GM18511 (cell line): ENCODE measurements around the gene TEKT5.

ENCODE experiments used
- ATAC-seq: cut with Tn5 transposase; IDR thresholded peaks from one replicate; pipeline ENCODE4 v1.9.1; 2021; ENCODE audit warnings: mild to moderate bottlenecking, moderate library complexity; ENCODE audit not compliant: unreplicated experiment

The TEKT5 gene

GRCh38 chr16:10612649-10613179 is 82.0 kb downstream of the TEKT5 start:
- ATAC-seq, result no peak

GRCh38 chr16:10611825-10612342 is 82.8 kb downstream of the TEKT5 start:
- ATAC-seq, result no peak

- ATAC-seq, result no peak
These were observed 84.1 kb downstream of the TEKT5 start for GRCh38 chr16:10610499-10611184.

- ATAC-seq, result no peak
These were observed 85.3 kb downstream of the TEKT5 start for GRCh38 chr16:10609402-10609774.

GRCh38 chr16:10608687-10609401 is 85.9 kb downstream of the TEKT5 start:
- no peak for ATAC-seq

GRCh38 chr16:10607157-10607556 is 87.6 kb downstream of the TEKT5 start:
- no peak for ATAC-seq

GRCh38 chr16:10606607-10607006 is 88.1 kb downstream of the TEKT5 start:
- no peak for ATAC-seq

- ATAC-seq, result no peak
These were observed 89.1 kb downstream of the TEKT5 start for GRCh38 chr16:10605636-10606035.

- ATAC-seq, result no peak
These were observed 93.0 kb downstream of the TEKT5 start for GRCh38 chr16:10601444-10602408.

- no peak for ATAC-seq
These were observed 93.8 kb downstream of the TEKT5 start for GRCh38 chr16:10600782-10601443.

- no peak for ATAC-seq
These were observed 95.1 kb downstream of the TEKT5 start for GRCh38 chr16:10599626-10600025.

GRCh38 chr16:10598157-10598556 is 96.6 kb downstream of the TEKT5 start:
- ATAC-seq, result no peak

- no peak for ATAC-seq
These were observed 97.5 kb downstream of the TEKT5 start for GRCh38 chr16:10597187-10597601.

GRCh38 chr16:10594312-10594950 is 100.3 kb downstream of the TEKT5 start:
- ATAC-seq, result no peak

GRCh38 chr16:10592611-10593010 is 102.1 kb downstream of the TEKT5 start:
- no peak for ATAC-seq

- ATAC-seq, result no peak
These were observed 104.4 kb downstream of the TEKT5 start for GRCh38 chr16:10590342-10590741.

GRCh38 chr16:10589109-10589508 is 105.6 kb downstream of the TEKT5 start:
- no peak for ATAC-seq

- ATAC-seq, result no peak
These were observed 107.1 kb downstream of the TEKT5 start for GRCh38 chr16:10587622-10588021.

- ATAC-seq, result no peak
These were observed 109.7 kb downstream of the TEKT5 start for GRCh38 chr16:10584981-10585438.

GRCh38 chr16:10583269-10583668 is 111.5 kb downstream of the TEKT5 start:
- no peak for ATAC-seq
